Thyroid gland (tissue), 4 donors: Measurements from ENCODE around the gene SUPT6H.
A peak's percentile ranks its signal among the peaks of the same experiment; 100 is the strongest.

Experiments
- POLR2A ChIP-seq, 2 donors: fragments of 450-650 bp; IDR thresholded peaks; one replicate each; pipeline ENCODE4 v1.6.1; 2017; ENCODE audit warnings: antibody characterized with exemption in 2 of 2, mild to moderate bottlenecking in 2 of 2, moderate library complexity in 1 of 2
- TF ChIP-seq, protein P1 (sequence below), 6 experiments: fragments of 200-600 bp in 3 of 6; fragments of 450-650 bp in 3 of 6; sonication (generic) in 3 of 6; IDR thresholded peaks; one replicate each; pipeline ENCODE4 v1.5.1; 2016 to 2019; ENCODE audit warnings: antibody characterized with exemption in 6 of 6, mild to moderate bottlenecking in 2 of 6, inconsistent platforms in 1 of 6, moderate library complexity in 1 of 6

- TF ChIP-seq, protein P1, sequence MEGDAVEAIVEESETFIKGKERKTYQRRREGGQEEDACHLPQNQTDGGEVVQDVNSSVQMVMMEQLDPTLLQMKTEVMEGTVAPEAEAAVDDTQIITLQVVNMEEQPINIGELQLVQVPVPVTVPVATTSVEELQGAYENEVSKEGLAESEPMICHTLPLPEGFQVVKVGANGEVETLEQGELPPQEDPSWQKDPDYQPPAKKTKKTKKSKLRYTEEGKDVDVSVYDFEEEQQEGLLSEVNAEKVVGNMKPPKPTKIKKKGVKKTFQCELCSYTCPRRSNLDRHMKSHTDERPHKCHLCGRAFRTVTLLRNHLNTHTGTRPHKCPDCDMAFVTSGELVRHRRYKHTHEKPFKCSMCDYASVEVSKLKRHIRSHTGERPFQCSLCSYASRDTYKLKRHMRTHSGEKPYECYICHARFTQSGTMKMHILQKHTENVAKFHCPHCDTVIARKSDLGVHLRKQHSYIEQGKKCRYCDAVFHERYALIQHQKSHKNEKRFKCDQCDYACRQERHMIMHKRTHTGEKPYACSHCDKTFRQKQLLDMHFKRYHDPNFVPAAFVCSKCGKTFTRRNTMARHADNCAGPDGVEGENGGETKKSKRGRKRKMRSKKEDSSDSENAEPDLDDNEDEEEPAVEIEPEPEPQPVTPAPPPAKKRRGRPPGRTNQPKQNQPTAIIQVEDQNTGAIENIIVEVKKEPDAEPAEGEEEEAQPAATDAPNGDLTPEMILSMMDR (IDR thresholded peaks at IDR 0.05), result no peak
- TF ChIP-seq POLR2A (IDR thresholded peaks at IDR 0.05), result peak in 1 of 2 donors; percentile 58
Measured at GRCh38 chr17:28710861-28711722, 49.1 kb downstream of the SUPT6H start.
